Measurements from ENCODE around the gene EHD3.

Gene EHD3

DNA sequence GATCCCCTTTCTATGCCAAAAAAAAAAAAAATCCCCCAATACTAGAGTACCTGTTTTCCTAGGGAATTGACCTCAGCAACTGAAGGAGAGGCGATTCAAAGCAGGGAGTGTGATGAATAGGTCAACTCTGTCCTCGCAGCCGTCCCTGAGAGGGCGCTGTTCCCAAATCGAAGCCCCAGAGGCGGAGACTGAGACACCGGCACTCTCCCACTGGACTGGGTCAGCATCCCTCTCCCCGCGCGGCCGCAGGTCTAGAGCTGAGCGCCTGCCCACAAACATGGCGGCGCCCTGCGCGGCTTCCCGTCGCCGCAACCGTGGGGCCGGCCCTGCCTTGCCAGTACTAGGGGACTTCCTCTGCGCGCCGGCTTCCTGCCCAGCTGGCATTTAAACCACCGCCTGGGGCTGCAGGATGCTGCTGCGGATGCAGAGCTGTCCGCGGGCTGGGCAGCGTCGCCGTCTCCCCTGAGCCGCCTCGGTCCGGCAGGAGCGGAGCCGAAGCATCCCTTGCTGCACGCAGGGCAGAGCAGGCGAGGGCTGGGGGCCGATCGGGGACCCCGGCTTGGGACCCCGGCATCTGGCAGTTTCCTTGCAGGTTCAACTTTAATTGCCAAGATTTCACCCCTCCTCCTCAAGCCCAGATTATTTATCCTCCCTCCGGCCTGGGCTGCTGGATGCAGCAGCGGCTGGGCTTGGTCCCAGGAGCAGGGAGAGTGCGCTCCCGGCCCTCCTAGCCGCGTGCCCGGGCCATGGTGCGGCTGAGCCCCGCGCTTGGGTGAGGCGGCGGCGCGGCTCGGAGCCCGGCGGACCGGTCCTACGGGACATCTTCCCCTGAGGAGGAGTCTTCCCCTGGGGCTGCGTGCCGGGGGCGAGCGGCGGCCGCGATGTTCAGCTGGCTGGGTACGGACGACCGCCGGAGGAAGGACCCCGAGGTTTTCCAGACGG is at the start of gene EHD3:
EHD3 (plus strand) TSS at position 412 of the 942 bp plus-strand sequence; CDS start at position 882, 470 bp downstream.
- Histone ChIP-seq H3K36me3 (ENCODE audit: control insufficient read depth in 2 of 2, insufficient read depth in 2 of 2, low read length in 2 of 2) (no peaks in the 10 kb centered on the region), H3K27ac (ENCODE audit: low read length) (no peak within 1 kb of the TSS), H3K9ac (ENCODE audit: low read length in 2 of 2) (peak within 1 kb of the TSS; percentile 58 to 61), H3K27me3 (ENCODE audit: control insufficient read depth in 1 of 2, insufficient read depth in 2 of 2, low read length in 2 of 2) (no peaks in the 10 kb centered on the region), H3K9me3 (ENCODE audit: control insufficient read depth in 2 of 2, low read length in 2 of 2) (no peaks in the 10 kb centered on the region), H3K4me1 (ENCODE audit: control insufficient read depth, insufficient read depth, low read length) (peaks cover 11% of the 10 kb centered on the region), H3K4me3 (ENCODE audit: low read length in 2 of 2) (peak within 1 kb of the TSS; percentile 85 to 86)

DNA sequence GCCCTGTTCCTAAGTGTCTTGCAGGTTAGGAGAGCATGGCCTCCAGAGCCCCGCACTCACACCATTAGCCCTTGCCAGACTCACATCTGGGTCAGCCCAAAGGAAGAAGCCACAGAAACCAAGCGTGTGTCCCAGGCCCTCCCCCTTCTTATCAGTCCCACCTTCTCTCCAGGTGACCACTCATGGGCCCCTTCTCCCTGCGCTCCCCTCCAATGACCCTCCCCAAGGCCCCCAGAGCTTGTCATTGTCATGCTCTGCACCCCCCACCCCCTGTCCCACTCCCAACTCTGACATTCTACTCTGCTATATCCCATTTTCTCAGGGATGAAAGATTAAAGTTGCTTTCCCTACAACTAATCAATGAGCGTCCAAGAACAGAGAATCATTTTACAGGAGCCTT is 46.8 kb upstream of the EHD3 start:
- no peak overlapping the region for H3K4me3 ChIP-seq (ENCODE audit: low read length in 2 of 2)
- H3K9me3 ChIP-seq (ENCODE audit: control insufficient read depth in 2 of 2, low read length in 2 of 2), result no peaks in the 10 kb centered on the region
- no peak overlapping the region for H3K27ac ChIP-seq (ENCODE audit: low read length)
- H3K27me3 ChIP-seq (ENCODE audit: control insufficient read depth in 1 of 2, insufficient read depth in 2 of 2, low read length in 2 of 2), result no peaks in the 10 kb centered on the region
- no peaks in the 10 kb centered on the region for H3K36me3 ChIP-seq (ENCODE audit: control insufficient read depth in 2 of 2, insufficient read depth in 2 of 2, low read length in 2 of 2)
- H3K9ac ChIP-seq (ENCODE audit: low read length in 2 of 2), result no peak overlapping the region
- no peaks in the 10 kb centered on the region for H3K4me1 ChIP-seq (ENCODE audit: control insufficient read depth, insufficient read depth, low read length)

DNA sequence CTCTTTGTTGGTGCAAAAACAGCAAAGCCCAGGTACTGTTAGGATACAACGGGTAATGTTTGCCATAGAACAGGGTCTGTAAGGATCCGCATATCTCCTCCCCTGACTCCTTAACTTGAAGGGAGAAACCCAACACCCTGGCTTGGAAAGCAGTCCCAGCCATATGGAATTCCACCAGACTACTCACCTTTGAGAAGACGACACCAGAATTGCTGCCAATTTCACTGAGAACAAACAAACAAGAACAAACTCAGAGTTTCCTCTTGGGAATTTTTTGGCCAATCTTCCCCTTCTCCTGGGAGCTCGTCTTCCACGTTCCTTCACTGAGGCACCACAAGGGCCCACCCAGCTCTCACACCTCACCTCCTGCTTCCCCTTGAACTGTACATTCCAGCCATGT is 45.8 kb upstream of the EHD3 start:
- H3K4me1 ChIP-seq (ENCODE audit: control insufficient read depth, insufficient read depth, low read length), result no peaks in the 10 kb centered on the region
- H3K4me3 ChIP-seq (ENCODE audit: low read length in 2 of 2), result no peak overlapping the region
- no peaks in the 10 kb centered on the region for H3K36me3 ChIP-seq (ENCODE audit: control insufficient read depth in 2 of 2, insufficient read depth in 2 of 2, low read length in 2 of 2)
- no peaks in the 10 kb centered on the region for H3K9me3 ChIP-seq (ENCODE audit: control insufficient read depth in 2 of 2, low read length in 2 of 2)
- H3K27ac ChIP-seq (ENCODE audit: low read length), result no peak overlapping the region
- no peaks in the 10 kb centered on the region for H3K27me3 ChIP-seq (ENCODE audit: control insufficient read depth in 1 of 2, insufficient read depth in 2 of 2, low read length in 2 of 2)
- no peak overlapping the region for H3K9ac ChIP-seq (ENCODE audit: low read length in 2 of 2)

DNA sequence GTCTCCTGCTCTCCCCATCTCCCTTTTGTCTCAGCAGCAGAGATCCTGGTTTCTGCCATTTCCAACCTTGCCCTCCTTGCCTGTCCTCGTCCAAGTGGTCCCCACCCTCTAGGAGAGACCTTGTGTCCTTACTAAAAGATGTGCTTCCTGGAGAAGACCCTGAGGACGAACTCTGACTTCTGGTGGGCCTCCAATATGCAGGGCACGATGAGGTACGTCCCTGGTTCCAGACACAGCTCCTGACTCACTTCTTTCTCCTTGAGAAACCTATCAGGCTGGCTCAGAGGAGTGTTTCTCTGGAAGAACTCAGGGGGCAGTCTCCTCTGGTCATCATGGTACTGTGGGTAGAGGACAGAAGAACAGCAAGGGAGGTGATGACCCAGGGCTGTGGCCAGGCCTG is 44.8 kb upstream of the EHD3 start:
- Histone ChIP-seq H3K27ac (ENCODE audit: low read length) (no peak overlapping the region), H3K9ac (ENCODE audit: low read length in 2 of 2) (no peak overlapping the region), H3K27me3 (ENCODE audit: control insufficient read depth in 1 of 2, insufficient read depth in 2 of 2, low read length in 2 of 2) (no peaks in the 10 kb centered on the region), H3K4me3 (ENCODE audit: low read length in 2 of 2) (no peak overlapping the region), H3K4me1 (ENCODE audit: control insufficient read depth, insufficient read depth, low read length) (no peaks in the 10 kb centered on the region), H3K36me3 (ENCODE audit: control insufficient read depth in 2 of 2, insufficient read depth in 2 of 2, low read length in 2 of 2) (no peaks in the 10 kb centered on the region), H3K9me3 (ENCODE audit: control insufficient read depth in 2 of 2, low read length in 2 of 2) (no peaks in the 10 kb centered on the region)

DNA sequence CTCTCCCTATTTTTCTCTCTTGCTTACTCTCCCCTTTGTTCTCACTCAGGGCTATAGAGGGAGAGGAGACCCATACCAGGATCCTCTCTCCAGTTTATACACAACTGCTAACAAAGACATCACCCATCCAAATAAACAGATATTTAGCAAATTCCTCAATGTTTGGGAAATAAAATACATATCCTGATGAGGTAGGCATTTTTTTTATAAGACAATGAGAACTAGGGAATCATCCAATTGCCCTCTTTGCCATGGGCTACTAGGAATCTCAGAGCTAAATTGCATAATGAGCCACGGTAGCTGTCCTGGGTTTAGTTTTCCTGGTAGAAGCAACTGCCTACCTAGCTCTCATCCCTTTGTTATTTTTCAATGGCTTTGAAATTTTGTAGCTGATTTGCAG is 43.8 kb upstream of the EHD3 start:
- H3K4me3 ChIP-seq (ENCODE audit: low read length in 2 of 2), result no peak overlapping the region
- H3K4me1 ChIP-seq (ENCODE audit: control insufficient read depth, insufficient read depth, low read length), result no peaks in the 10 kb centered on the region
- no peaks in the 10 kb centered on the region for H3K36me3 ChIP-seq (ENCODE audit: control insufficient read depth in 2 of 2, insufficient read depth in 2 of 2, low read length in 2 of 2)
- H3K9me3 ChIP-seq (ENCODE audit: control insufficient read depth in 2 of 2, low read length in 2 of 2), result no peaks in the 10 kb centered on the region
- H3K9ac ChIP-seq (ENCODE audit: low read length in 2 of 2), result no peak overlapping the region
- H3K27ac ChIP-seq (ENCODE audit: low read length), result no peak overlapping the region
- H3K27me3 ChIP-seq (ENCODE audit: control insufficient read depth in 1 of 2, insufficient read depth in 2 of 2, low read length in 2 of 2), result no peaks in the 10 kb centered on the region

DNA sequence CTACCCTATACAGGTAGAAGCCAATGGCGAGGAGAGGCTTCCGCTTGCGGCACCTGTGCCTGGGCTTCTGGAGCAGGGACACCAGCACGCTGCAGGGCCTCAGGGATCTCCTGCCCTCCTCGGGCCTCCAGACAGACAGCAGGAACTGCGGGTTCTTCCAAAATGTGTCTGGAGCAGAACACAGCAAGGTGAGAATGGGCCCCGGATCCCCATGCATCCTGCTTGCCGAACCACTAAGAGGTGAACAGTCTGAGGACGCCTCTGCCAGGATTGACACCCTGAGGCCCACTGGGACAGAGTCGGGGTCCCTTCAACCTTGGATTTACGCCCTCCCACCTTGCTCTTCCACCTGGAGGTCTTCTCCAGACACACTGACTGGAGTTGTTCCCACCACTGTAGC is 42.0 kb upstream of the EHD3 start:
- Histone ChIP-seq H3K9ac (ENCODE audit: low read length in 2 of 2) (no peak overlapping the region), H3K27me3 (ENCODE audit: control insufficient read depth in 1 of 2, insufficient read depth in 2 of 2, low read length in 2 of 2) (no peaks in the 10 kb centered on the region), H3K4me1 (ENCODE audit: control insufficient read depth, insufficient read depth, low read length) (no peaks in the 10 kb centered on the region), H3K36me3 (ENCODE audit: control insufficient read depth in 2 of 2, insufficient read depth in 2 of 2, low read length in 2 of 2) (no peaks in the 10 kb centered on the region), H3K27ac (ENCODE audit: low read length) (no peak overlapping the region), H3K4me3 (ENCODE audit: low read length in 2 of 2) (no peak overlapping the region), H3K9me3 (ENCODE audit: control insufficient read depth in 2 of 2, low read length in 2 of 2) (no peaks in the 10 kb centered on the region)

DNA sequence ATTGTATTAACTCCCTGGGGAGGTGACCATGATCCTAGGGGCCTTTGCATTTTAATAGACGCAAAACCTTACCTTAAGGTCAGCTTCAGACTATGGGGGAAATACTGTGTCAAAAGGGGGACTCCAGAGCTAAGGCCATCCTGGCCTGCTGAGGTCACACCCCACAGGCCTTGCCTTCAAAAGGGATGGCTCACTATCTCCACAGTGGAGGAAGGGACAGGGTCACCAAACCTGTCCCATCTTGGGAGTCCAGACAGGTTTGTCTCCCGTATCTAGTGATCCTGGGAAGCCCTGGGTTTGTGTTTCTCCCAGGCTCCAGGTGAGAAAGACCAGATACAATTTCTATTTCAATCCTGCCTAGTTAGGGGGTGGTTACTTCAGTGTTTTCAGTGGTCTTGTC is 41.6 kb upstream of the EHD3 start:
- no peaks in the 10 kb centered on the region for H3K36me3 ChIP-seq (ENCODE audit: control insufficient read depth in 2 of 2, insufficient read depth in 2 of 2, low read length in 2 of 2)
- no peak overlapping the region for H3K4me3 ChIP-seq (ENCODE audit: low read length in 2 of 2)
- H3K27ac ChIP-seq (ENCODE audit: low read length), result no peak overlapping the region
- no peaks in the 10 kb centered on the region for H3K9me3 ChIP-seq (ENCODE audit: control insufficient read depth in 2 of 2, low read length in 2 of 2)
- H3K27me3 ChIP-seq (ENCODE audit: control insufficient read depth in 1 of 2, insufficient read depth in 2 of 2, low read length in 2 of 2), result no peaks in the 10 kb centered on the region
- no peak overlapping the region for H3K9ac ChIP-seq (ENCODE audit: low read length in 2 of 2)
- no peaks in the 10 kb centered on the region for H3K4me1 ChIP-seq (ENCODE audit: control insufficient read depth, insufficient read depth, low read length)

DNA sequence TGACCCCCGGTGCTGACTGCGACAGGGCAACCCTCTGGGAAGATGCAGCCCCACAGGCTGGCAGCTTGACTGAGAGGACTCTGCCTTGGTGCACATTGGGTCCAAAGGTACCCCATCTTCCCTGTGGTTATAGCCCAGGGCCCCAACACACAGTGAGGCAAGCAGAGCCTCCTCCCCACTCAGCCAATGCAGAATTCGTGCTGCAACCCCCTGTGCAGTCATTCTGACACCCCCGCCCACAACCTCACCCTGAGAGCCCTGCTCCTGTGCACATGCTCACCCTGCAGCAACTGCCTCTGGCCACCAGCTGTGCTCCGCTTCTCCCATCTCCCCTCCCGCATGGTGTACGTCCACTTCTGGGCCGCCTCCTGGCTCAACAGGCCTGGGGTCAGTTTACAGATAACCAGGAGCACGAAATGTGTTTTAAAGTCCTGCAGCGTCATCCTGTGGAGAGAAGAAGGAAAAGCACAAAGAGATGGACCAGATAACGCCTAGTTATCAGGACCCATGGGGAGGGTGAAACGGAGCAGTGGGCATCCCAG is 41.0 kb upstream of the EHD3 start:
- Histone ChIP-seq H3K27ac (ENCODE audit: low read length) (no peak overlapping the region), H3K36me3 (ENCODE audit: control insufficient read depth in 2 of 2, insufficient read depth in 2 of 2, low read length in 2 of 2) (no peaks in the 10 kb centered on the region), H3K9ac (ENCODE audit: low read length in 2 of 2) (no peak overlapping the region), H3K4me3 (ENCODE audit: low read length in 2 of 2) (no peak overlapping the region), H3K4me1 (ENCODE audit: control insufficient read depth, insufficient read depth, low read length) (no peaks in the 10 kb centered on the region), H3K27me3 (ENCODE audit: control insufficient read depth in 1 of 2, insufficient read depth in 2 of 2, low read length in 2 of 2) (no peaks in the 10 kb centered on the region), H3K9me3 (ENCODE audit: control insufficient read depth in 2 of 2, low read length in 2 of 2) (no peaks in the 10 kb centered on the region)

DNA sequence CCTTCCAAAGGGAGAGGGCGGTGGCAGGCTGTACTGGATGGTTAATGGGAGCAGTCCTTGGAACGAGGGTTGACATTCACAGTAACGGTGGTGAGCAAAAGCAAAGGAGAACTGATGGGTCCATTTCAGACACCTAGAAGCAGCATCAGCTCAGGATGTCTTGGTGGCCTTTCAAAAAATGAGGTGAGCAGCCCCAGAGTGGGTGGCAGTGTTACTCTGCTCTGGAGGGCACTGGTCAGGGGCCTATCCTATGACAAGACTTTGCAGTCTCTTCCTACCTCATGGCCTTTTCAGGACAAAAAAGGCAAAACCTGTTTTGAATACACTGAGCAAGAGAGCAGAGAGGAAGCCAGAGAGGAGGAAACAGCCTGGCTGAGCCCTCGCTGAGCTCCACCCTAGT is 40.1 kb upstream of the EHD3 start:
- H3K9me3 ChIP-seq (ENCODE audit: control insufficient read depth in 2 of 2, low read length in 2 of 2), result no peaks in the 10 kb centered on the region
- H3K4me1 ChIP-seq (ENCODE audit: control insufficient read depth, insufficient read depth, low read length), result no peaks in the 10 kb centered on the region
- no peak overlapping the region for H3K9ac ChIP-seq (ENCODE audit: low read length in 2 of 2)
- no peaks in the 10 kb centered on the region for H3K36me3 ChIP-seq (ENCODE audit: control insufficient read depth in 2 of 2, insufficient read depth in 2 of 2, low read length in 2 of 2)
- no peaks in the 10 kb centered on the region for H3K27me3 ChIP-seq (ENCODE audit: control insufficient read depth in 1 of 2, insufficient read depth in 2 of 2, low read length in 2 of 2)
- H3K4me3 ChIP-seq (ENCODE audit: low read length in 2 of 2), result no peak overlapping the region
- H3K27ac ChIP-seq (ENCODE audit: low read length), result no peak overlapping the region

DNA sequence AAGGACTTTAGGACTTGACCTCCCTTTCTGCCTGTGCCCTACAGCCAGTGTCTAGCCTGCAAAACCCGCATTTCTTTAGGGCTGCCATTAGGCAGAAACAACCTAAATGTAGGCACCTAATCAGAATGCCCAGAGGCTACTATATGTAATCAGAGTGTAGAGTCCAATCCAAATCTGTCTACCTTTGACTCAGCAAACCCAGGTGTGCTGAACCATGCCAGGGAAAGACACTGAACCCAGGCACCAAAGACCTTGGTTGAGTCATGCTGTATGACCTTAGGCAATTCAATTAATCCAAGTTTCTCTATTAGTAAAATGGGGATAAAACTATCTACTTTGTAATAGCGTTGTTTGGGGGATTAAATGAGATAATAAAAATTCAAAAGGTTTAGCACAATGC is 37.3 kb upstream of the EHD3 start:
- no peaks in the 10 kb centered on the region for H3K4me1 ChIP-seq (ENCODE audit: control insufficient read depth, insufficient read depth, low read length)
- no peaks in the 10 kb centered on the region for H3K9me3 ChIP-seq (ENCODE audit: control insufficient read depth in 2 of 2, low read length in 2 of 2)
- no peak overlapping the region for H3K27ac ChIP-seq (ENCODE audit: low read length)
- no peak overlapping the region for H3K4me3 ChIP-seq (ENCODE audit: low read length in 2 of 2)
- H3K27me3 ChIP-seq (ENCODE audit: control insufficient read depth in 1 of 2, insufficient read depth in 2 of 2, low read length in 2 of 2), result no peaks in the 10 kb centered on the region
- H3K36me3 ChIP-seq (ENCODE audit: control insufficient read depth in 2 of 2, insufficient read depth in 2 of 2, low read length in 2 of 2), result no peaks in the 10 kb centered on the region
- H3K9ac ChIP-seq (ENCODE audit: low read length in 2 of 2), result no peak overlapping the region

DNA sequence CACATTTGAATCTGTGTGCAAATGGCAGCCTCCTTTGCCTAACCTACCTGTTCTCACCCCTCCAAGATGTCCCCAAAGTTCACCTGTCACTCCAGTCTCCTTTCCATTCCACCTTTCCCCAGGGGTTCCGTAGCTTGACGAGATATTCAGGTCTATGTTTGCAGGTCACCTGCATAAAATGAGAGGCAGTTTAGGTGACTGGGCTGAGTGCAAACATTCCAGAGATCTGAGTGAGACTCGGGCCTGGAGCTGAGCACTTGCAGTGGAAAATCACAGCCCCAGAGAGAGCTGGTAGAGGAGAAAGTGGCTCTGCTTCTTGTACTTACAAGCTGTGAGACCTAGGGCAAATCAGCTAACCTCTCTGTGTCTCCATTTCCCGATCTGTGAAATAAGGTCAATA is 36.8 kb upstream of the EHD3 start:
- Histone ChIP-seq H3K4me3 (ENCODE audit: low read length in 2 of 2) (no peak overlapping the region), H3K27me3 (ENCODE audit: control insufficient read depth in 1 of 2, insufficient read depth in 2 of 2, low read length in 2 of 2) (no peaks in the 10 kb centered on the region), H3K27ac (ENCODE audit: low read length) (no peak overlapping the region), H3K36me3 (ENCODE audit: control insufficient read depth in 2 of 2, insufficient read depth in 2 of 2, low read length in 2 of 2) (no peaks in the 10 kb centered on the region), H3K9ac (ENCODE audit: low read length in 2 of 2) (no peak overlapping the region), H3K9me3 (ENCODE audit: control insufficient read depth in 2 of 2, low read length in 2 of 2) (no peaks in the 10 kb centered on the region), H3K4me1 (ENCODE audit: control insufficient read depth, insufficient read depth, low read length) (peaks cover 2% of the 10 kb centered on the region)
